HG02610 (cell line): Measurements from ENCODE around the gene FNDC3B.

Experiments
- ATAC-seq: cut with Tn5 transposase; IDR thresholded peaks from one replicate; pipeline ENCODE4 v1.9.1; 2021; ENCODE audit warnings: mild to moderate bottlenecking, moderate library complexity; ENCODE audit not compliant: unreplicated experiment

Gene FNDC3B

GRCh38 chr3:172051957-172052354 lies 12.6 kb downstream of the FNDC3B start:
- ATAC-seq: no peak

GRCh38 chr3:172052405-172052804 lies 13.0 kb downstream of the FNDC3B start:
- no peak for ATAC-seq

- ATAC-seq: no peak
Observed at GRCh38 chr3:172054115-172054764, 14.9 kb downstream of the FNDC3B start.

GRCh38 chr3:172056416-172056815 lies 17.0 kb downstream of the FNDC3B start:
- no peak for ATAC-seq

GRCh38 chr3:172057059-172057458 lies 17.7 kb downstream of the FNDC3B start:
- ATAC-seq: no peak

GRCh38 chr3:172057624-172058327 lies 18.4 kb downstream of the FNDC3B start:
- no peak for ATAC-seq

- ATAC-seq: no peak
Observed at GRCh38 chr3:172059532-172059931, 20.2 kb downstream of the FNDC3B start.

GRCh38 chr3:172060234-172060633 lies 20.9 kb downstream of the FNDC3B start:
- ATAC-seq: no peak

- ATAC-seq: peak; percentile 88
Observed at GRCh38 chr3:172061724-172062184, 22.4 kb downstream of the FNDC3B start.

GRCh38 chr3:172062761-172063160 lies 23.4 kb downstream of the FNDC3B start:
- no peak for ATAC-seq

- no peak for ATAC-seq
Observed at GRCh38 chr3:172063456-172064432, 24.4 kb downstream of the FNDC3B start.

GRCh38 chr3:172065527-172065926 lies 26.1 kb downstream of the FNDC3B start:
- no peak for ATAC-seq

GRCh38 chr3:172065967-172066762 lies 26.8 kb downstream of the FNDC3B start:
- ATAC-seq: no peak

- ATAC-seq: no peak
Observed at GRCh38 chr3:172066880-172067796, 27.8 kb downstream of the FNDC3B start.

- ATAC-seq: no peak
Observed at GRCh38 chr3:172067837-172068440, 28.6 kb downstream of the FNDC3B start.

GRCh38 chr3:172068977-172069376 lies 29.6 kb downstream of the FNDC3B start:
- ATAC-seq: no peak

GRCh38 chr3:172069478-172069877 lies 30.1 kb downstream of the FNDC3B start:
- no peak for ATAC-seq

- ATAC-seq: no peak
Observed at GRCh38 chr3:172070269-172070668, 30.9 kb downstream of the FNDC3B start.

- ATAC-seq: no peak
Observed at GRCh38 chr3:172070802-172071201, 31.4 kb downstream of the FNDC3B start.
